Neural crest cell (in vitro differentiated cells): ENCODE data around the gene GRK5. TPM values are rescaled to one million over a fixed set of nuclear protein-coding genes. Genes with fewer than 3 reads are reported as not detected.
A peak's percentile ranks its signal among the peaks of the same experiment; 100 is the strongest.

Experiments used
- DNase-seq: peaks from one replicate; pipeline ENCODE4 v3.0.0; 2021; ENCODE audit warnings: low read depth, mixed read lengths, low spot score
- H3K27ac Mint-ChIP-seq: one replicate; pipeline ENCODE4 v1.8.0; 2021; ENCODE audit warnings: mild to moderate bottlenecking, mixed read lengths; ENCODE audit not compliant: unreplicated experiment
- H3K27me3 Mint-ChIP-seq: 2 replicates; pipeline ENCODE4 v1.8.0; 2021; ENCODE audit warnings: low read depth, mild to moderate bottlenecking, mixed read lengths
- H3K36me3 Mint-ChIP-seq: 2 replicates; pipeline ENCODE4 v1.8.0; 2021; ENCODE audit warnings: low read depth, mild to moderate bottlenecking, mixed read lengths
- H3K4me1 Mint-ChIP-seq: 2 replicates; pipeline ENCODE4 v1.8.0; 2021; ENCODE audit warnings: mixed read lengths
- H3K4me3 Mint-ChIP-seq: one replicate; pipeline ENCODE4 v1.8.0; 2021; ENCODE audit warnings: mild to moderate bottlenecking, mixed read lengths
- H3K9me3 Mint-ChIP-seq: 2 replicates; pipeline ENCODE4 v1.8.0; 2021; ENCODE audit warnings: mixed read lengths
- total RNA-seq: library from RNA; stranded (reverse); gene quantifications from 2 replicates; pipeline ENCODE4 v1.2.1, GENCODE V29; 2021
- TF ChIP-seq, protein P1 (sequence below): fragments of 200-600 bp; sonication (generic); conservative IDR thresholded peaks from 2 replicates; pipeline ENCODE4 v1.5.0; 2021; ENCODE audit warnings: antibody characterized with exemption, mild to moderate bottlenecking

Gene GRK5
- total RNA-seq, 1 donor from 2014 or later: 13.5 TPM

DNA sequence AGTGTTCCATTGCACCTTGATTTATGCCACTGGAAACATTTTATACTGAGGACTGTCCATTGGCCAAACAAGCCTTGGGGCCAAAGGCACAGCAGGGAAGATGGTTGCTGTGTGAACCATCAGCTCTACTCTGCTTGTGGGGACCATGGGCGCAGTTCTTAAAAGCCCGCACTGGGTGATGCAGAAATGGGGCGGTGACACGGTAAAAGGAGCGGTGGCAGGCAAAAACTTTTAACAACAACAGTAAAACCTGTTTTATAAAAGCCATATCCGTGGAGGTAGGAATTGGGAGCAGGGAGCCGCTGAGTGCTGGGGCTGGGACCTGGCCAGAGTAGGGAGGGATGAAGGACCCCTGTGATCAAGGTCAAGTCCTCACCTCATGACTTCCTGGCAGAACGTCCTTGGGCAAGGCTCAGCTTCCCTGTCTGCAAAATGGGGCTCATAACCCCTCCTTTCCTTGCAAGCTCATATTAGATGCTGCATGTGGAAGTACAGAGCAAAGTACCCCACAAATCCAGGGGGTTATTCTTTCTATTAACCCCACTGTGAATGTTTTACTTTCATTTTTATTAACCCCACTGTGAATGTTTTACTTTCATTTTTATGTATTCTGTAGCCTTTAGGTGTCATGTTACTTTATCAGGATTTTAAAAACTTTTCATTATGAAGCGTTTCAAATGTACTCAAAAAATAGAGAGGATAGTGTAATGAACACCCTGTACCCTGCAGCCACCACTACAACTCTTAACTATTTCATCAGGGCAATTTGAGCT, 78.3 kb downstream of the GRK5 start:
- no peak overlapping the region for H3K4me3 Mint-ChIP-seq
- no peaks in the 10 kb centered on the region for H3K36me3 Mint-ChIP-seq
- H3K4me1 Mint-ChIP-seq: peaks cover 41% of the 10 kb centered on the region
- no peaks in the 10 kb centered on the region for H3K27me3 Mint-ChIP-seq
- no peaks in the 10 kb centered on the region for H3K9me3 Mint-ChIP-seq
- no peak overlapping the region for H3K27ac Mint-ChIP-seq
- TF ChIP-seq, protein P1, sequence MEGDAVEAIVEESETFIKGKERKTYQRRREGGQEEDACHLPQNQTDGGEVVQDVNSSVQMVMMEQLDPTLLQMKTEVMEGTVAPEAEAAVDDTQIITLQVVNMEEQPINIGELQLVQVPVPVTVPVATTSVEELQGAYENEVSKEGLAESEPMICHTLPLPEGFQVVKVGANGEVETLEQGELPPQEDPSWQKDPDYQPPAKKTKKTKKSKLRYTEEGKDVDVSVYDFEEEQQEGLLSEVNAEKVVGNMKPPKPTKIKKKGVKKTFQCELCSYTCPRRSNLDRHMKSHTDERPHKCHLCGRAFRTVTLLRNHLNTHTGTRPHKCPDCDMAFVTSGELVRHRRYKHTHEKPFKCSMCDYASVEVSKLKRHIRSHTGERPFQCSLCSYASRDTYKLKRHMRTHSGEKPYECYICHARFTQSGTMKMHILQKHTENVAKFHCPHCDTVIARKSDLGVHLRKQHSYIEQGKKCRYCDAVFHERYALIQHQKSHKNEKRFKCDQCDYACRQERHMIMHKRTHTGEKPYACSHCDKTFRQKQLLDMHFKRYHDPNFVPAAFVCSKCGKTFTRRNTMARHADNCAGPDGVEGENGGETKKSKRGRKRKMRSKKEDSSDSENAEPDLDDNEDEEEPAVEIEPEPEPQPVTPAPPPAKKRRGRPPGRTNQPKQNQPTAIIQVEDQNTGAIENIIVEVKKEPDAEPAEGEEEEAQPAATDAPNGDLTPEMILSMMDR: no peak
- DNase-seq: no peak

- DNase-seq: no peak
- H3K36me3 Mint-ChIP-seq: no peaks in the 10 kb centered on the region
- TF ChIP-seq, protein P1: no peak
- H3K27me3 Mint-ChIP-seq: no peaks in the 10 kb centered on the region
- no peak overlapping the region for H3K4me3 Mint-ChIP-seq
- no peak overlapping the region for H3K27ac Mint-ChIP-seq
- no peaks in the 10 kb centered on the region for H3K9me3 Mint-ChIP-seq
- peaks cover 44% of the 10 kb centered on the region for H3K4me1 Mint-ChIP-seq
These were observed 79.1 kb downstream of the GRK5 start for GRCh38 chr10:119286516-119286915.

DNA sequence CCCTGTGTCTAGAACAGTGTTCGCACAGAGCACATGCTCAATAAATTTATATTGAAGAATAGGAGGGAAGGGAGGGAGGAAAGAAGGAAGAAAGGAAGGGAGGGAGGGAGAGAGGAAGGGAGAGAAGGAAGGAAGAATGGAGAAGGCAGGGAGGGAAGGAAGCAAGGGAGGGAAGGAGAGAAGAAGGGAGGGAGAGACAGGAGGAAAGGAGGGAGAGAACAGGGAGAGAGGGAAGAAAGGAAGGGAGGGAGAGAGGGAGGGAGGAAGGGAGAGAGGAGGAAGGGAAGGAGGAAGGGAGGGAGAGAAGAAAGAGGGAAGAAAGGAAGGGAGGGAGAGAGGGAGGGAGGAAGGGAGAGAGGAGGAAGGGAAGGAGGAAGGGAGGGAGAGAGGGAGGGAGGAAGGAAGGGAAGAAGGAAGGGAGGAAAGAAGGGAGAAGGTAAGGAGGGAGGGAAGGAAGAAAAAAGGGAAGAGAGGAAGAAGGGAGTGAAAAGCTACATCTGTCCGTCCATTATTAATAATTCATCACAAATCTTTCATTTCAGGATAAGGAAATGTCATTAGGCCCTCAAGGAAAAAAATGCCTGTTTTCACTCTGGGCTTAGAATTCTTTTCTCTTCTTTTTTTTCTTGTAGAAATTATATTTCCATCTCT, 79.7 kb downstream of the GRK5 start:
- peaks cover 40% of the 10 kb centered on the region for H3K4me1 Mint-ChIP-seq
- H3K4me3 Mint-ChIP-seq: no peak overlapping the region
- H3K27ac Mint-ChIP-seq: peak overlapping the region; percentile 92
- TF ChIP-seq, protein P1: no peak
- H3K27me3 Mint-ChIP-seq: no peaks in the 10 kb centered on the region
- DNase-seq: no peak
- H3K9me3 Mint-ChIP-seq: no peaks in the 10 kb centered on the region
- H3K36me3 Mint-ChIP-seq: no peaks in the 10 kb centered on the region

- Mint-ChIP-seq H3K9me3 (no peaks in the 10 kb centered on the region), H3K27ac (no peak overlapping the region), H3K4me1 (peaks cover 49% of the 10 kb centered on the region), H3K36me3 (no peaks in the 10 kb centered on the region), H3K27me3 (peaks cover 3% of the 10 kb centered on the region), H3K4me3 (no peak overlapping the region)
- no peak for DNase-seq
- TF ChIP-seq, protein P1: no peak
These were observed 81.2 kb downstream of the GRK5 start for GRCh38 chr10:119288574-119289001.

GRCh38 chr10:119289227-119289920, 82.0 kb downstream of the GRK5 start:
- no peaks in the 10 kb centered on the region for H3K36me3 Mint-ChIP-seq
- TF ChIP-seq, protein P1: no peak
- no peak overlapping the region for H3K27ac Mint-ChIP-seq
- H3K4me3 Mint-ChIP-seq: no peak overlapping the region
- peaks cover 53% of the 10 kb centered on the region for H3K4me1 Mint-ChIP-seq
- no peak for DNase-seq
- peaks cover 3% of the 10 kb centered on the region for H3K27me3 Mint-ChIP-seq
- H3K9me3 Mint-ChIP-seq: no peaks in the 10 kb centered on the region
